Heart left ventricle (tissue), 13 donors: Measurements from ENCODE around the gene ZNF853.

ENCODE experiments used
- POLR2A ChIP-seq, 2 donors: fragments of 450-650 bp; IDR thresholded peaks; one replicate each; pipeline ENCODE4 v1.6.1; 2017; ENCODE audit warnings: antibody characterized with exemption in 2 of 2, mild to moderate bottlenecking in 2 of 2, moderate library complexity in 2 of 2
- TF ChIP-seq, protein P1 (sequence below), 12 donors: fragments of 200-600 bp; sonication (generic) in 4 of 12; IDR thresholded peaks; one replicate each; pipeline versions ENCODE4 v1.5.0 to v1.8.0; 2018 to 2022; ENCODE audit warnings: antibody characterized with exemption in 12 of 12, mild to moderate bottlenecking in 5 of 12
- donor health status: ischemic (EF 13 %, LVEDD 7.1; RV severe dilation, severe dysfunction).
- donor health status: DM: no; HTN: yes; CAD: no.
- donor health status: DM: no; HTN: no; CAD: no.
- donor health status: ischemic (EF 25% LVEDD 6.9; RV normal size, moderate dysfunction).
- donor health status: ischemic (EF 25% LVEDD 5.7; RV mildly dilated, moderate dysfunction).
- donor health status: ischemic (EF 35%, LVEDD 5.7; RV mildly dilated, moderate dysfunction).
- donor health status: nonischemic (EF 11% LVEDD 7.7; RV severe dilation, severe dysfunction).
- donor health status: DM: yes; HTN: yes; CAD: no.
- donor health status: PGD.
- donor health status: ischemic (EF 29% LVEDD 5.4; RV normal size, mild dysfunction).
- donor health status: nonischemic (EF 23%, LVEDD 6.1; RV moderate dilation, normal function).

DNA sequence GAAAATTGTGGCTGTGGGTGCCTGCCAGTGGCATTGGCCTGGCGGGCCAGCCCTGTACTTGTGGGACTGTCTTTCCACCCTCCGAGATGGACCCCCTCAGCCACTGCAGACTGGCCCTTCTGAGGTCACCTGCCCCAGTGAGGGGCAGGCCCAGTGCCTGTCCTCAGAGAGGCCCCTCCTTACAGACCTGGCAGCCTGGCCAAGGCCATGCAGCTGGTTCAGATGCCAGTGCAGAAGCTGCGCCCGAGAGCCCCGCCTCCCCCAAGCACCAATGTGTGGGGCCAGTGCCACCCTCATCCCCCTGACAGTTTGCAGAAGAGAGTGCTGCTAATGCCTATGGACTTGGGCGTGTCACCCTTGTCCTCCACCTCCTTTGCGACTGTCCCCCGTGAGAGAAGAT, 31.7 kb downstream of the ZNF853 start:
- TF ChIP-seq, protein P1, sequence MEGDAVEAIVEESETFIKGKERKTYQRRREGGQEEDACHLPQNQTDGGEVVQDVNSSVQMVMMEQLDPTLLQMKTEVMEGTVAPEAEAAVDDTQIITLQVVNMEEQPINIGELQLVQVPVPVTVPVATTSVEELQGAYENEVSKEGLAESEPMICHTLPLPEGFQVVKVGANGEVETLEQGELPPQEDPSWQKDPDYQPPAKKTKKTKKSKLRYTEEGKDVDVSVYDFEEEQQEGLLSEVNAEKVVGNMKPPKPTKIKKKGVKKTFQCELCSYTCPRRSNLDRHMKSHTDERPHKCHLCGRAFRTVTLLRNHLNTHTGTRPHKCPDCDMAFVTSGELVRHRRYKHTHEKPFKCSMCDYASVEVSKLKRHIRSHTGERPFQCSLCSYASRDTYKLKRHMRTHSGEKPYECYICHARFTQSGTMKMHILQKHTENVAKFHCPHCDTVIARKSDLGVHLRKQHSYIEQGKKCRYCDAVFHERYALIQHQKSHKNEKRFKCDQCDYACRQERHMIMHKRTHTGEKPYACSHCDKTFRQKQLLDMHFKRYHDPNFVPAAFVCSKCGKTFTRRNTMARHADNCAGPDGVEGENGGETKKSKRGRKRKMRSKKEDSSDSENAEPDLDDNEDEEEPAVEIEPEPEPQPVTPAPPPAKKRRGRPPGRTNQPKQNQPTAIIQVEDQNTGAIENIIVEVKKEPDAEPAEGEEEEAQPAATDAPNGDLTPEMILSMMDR (IDR thresholded peaks at IDR 0.05): no peak
- no peak for TF ChIP-seq POLR2A (IDR thresholded peaks at IDR 0.05)
